ENCODE measurements around the gene PRKCH. TPM values are rescaled to one million over a fixed set of nuclear protein-coding genes. Genes with fewer than 3 reads are reported as not detected.

The PRKCH gene
- total and polyA plus RNA-seq, 3 donors from 2014 or later, result 15.0 to 26.8 (median 25.4) TPM

DNA sequence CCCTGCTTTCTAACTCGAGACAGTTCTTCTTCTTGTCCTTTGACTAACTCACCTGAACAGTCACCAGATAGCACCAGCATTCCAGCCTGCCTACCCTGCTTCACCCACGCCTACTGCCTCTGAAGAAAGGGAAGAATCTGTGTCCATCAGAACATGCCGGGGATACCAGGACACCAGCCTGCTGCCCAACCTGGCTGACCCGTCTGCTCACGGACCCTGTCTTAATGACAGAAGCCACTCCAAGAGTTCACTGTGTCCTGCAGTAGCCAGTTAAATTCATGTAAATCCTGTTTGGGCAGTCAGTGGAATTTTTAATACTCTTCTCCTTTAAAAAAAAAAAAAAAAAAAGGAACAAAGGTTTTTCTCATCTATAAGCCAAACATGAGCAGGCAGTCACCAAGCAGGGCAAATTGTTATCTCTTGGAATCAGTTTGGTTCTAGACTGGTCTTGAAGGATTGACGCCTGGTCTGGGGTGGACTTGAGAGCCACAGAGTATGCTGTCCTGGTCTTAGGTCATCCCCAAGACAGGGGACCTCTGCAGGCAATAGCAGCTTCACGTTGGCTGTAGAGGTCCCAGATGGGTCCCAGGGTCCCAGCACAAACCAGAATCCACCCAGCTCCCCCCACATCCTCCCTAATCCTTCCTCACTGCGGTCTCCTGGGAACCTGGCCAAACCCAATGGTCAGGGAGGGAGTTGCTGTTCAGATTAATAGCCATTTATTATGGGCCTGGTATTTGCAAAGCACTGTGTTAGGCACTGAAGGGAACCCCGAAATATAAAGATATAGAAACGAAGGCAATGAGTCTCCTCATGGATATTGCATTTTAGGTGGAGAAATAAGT, 192.8 kb downstream of the PRKCH start:
- Histone ChIP-seq H3K36me3 (ENCODE audit: low read depth, missing control alignments) (no peaks in the 10 kb centered on the region), H3K4me3 (no peak overlapping the region), H3K27ac (no peak overlapping the region), H3K9me3 (no peaks in the 10 kb centered on the region), H3K4me1 (peaks cover 15% of the 10 kb centered on the region), H3K27me3 (no peaks in the 10 kb centered on the region)
- no peak for DNase-seq
- intact Hi-C loops (cut with DNase I; ENCODE audit: low total_unique reads), result no loop called here
- no peak for TF ChIP-seq POLR2A (IDR thresholded peaks at IDR 0.05)
- TF ChIP-seq, protein P1, sequence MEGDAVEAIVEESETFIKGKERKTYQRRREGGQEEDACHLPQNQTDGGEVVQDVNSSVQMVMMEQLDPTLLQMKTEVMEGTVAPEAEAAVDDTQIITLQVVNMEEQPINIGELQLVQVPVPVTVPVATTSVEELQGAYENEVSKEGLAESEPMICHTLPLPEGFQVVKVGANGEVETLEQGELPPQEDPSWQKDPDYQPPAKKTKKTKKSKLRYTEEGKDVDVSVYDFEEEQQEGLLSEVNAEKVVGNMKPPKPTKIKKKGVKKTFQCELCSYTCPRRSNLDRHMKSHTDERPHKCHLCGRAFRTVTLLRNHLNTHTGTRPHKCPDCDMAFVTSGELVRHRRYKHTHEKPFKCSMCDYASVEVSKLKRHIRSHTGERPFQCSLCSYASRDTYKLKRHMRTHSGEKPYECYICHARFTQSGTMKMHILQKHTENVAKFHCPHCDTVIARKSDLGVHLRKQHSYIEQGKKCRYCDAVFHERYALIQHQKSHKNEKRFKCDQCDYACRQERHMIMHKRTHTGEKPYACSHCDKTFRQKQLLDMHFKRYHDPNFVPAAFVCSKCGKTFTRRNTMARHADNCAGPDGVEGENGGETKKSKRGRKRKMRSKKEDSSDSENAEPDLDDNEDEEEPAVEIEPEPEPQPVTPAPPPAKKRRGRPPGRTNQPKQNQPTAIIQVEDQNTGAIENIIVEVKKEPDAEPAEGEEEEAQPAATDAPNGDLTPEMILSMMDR (IDR thresholded peaks at IDR 0.05), result no peak
- WGBS, 2 donors, result 78 to 79% methylated on average over 10 of the region's 10 CpGs

DNA sequence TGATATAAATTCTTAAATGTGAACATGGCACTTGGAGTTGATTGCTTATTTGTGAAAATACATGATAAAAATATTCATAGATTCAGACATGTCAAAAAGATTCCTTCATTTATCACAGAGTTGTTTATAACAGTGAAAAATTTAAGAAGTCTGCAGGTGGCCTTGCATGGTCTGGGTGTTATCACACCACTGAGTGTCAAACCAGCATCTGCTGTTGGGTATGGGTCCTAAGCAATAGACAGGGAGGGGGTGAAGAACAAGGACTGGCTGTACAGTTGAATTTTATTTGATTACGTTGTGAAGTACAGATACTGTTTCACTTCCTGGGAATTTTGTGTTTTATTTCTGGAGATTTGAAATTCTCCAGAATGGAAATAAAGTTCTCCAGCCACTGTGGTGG, 193.5 kb downstream of the PRKCH start:
- WGBS, 2 donors, result 46 to 63% methylated on average over 1 of the region's 1 CpG
- DNase-seq, result no peak
- TF ChIP-seq, protein P1 (IDR thresholded peaks at IDR 0.05), result no peak
- TF ChIP-seq POLR2A (IDR thresholded peaks at IDR 0.05), result no peak
- intact Hi-C loops (cut with DNase I; ENCODE audit: low total_unique reads), result no loop called here
- H3K9me3 ChIP-seq, result no peaks in the 10 kb centered on the region
- H3K27ac ChIP-seq, result no peak overlapping the region
- peaks cover 15% of the 10 kb centered on the region for H3K4me1 ChIP-seq
- H3K27me3 ChIP-seq, result no peaks in the 10 kb centered on the region
- H3K36me3 ChIP-seq (ENCODE audit: low read depth, missing control alignments), result no peaks in the 10 kb centered on the region
- H3K4me3 ChIP-seq, result no peak overlapping the region

DNA sequence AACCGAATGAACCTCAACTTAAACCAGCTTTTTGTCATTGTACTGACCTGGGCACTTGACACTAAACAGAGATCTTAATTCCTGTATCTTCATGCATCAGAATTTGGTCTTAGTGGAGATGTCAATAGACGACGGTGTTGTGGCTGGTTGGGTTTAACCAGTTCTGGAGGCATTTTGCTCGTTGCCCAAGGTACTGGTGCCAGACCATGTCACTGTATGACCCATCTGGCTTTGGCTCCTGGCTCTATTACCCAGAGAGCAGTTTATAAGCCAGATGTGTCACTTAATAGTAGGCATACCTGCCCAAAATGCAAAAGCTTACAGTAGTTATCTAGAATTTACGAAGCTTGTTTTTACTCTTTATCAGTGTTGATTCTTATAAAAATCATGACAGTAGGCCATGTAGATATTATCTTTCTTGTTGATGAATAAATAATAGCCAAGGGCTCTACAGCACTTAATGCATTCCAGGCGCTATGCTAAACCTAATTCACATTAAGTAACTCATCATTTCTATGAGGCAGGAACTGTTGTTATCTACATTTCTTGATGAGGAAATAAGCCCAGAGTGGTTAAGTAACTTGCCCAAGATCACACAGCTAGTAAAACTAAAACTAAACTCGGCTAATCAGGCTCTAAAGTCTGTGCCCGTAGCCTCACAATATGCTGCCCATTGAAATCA, 194.2 kb downstream of the PRKCH start:
- Histone ChIP-seq H3K4me1 (peaks cover 15% of the 10 kb centered on the region), H3K27me3 (no peaks in the 10 kb centered on the region), H3K27ac (no peak overlapping the region), H3K9me3 (no peaks in the 10 kb centered on the region), H3K4me3 (no peak overlapping the region), H3K36me3 (ENCODE audit: low read depth, missing control alignments) (no peaks in the 10 kb centered on the region)
- WGBS, 2 donors, result 93 to 95% methylated on average over 8 of the region's 8 CpGs
- TF ChIP-seq, protein P1 (IDR thresholded peaks at IDR 0.05), result no peak
- TF ChIP-seq POLR2A (IDR thresholded peaks at IDR 0.05), result no peak
- DNase-seq, result no peak
- intact Hi-C loops (cut with DNase I; ENCODE audit: low total_unique reads), result no loop called here

DNA sequence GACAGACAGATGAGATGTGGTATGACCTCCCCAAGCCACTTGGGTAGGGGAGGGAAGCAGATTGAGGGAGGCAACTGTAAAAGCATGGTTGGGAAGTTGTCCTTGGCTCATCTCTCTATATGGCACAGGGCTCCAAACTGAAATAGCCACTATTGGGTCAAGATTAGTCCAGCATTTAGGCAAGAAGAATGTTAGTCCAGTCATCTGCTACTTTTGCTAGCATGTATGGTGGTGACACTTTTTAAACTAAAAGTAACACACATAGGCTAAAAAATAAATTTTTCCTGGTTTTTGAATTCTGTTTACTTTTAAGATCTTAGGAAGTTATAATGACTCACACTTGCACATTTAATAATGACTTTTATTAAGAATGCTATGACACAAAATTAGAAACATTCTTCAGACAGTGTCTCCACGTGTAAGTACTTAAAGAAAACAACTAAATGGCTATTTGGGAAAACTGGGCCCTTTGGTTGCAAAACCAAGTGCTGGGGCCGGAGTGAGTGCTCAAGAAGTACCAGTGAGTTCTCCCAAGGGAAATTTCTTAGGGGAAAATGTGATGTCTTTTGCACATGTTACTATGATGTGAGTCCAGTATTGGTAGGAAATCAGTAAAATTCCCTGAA, 194.9 kb downstream of the PRKCH start:
- Histone ChIP-seq H3K27ac (no peak overlapping the region), H3K4me1 (peaks cover 13% of the 10 kb centered on the region), H3K4me3 (no peak overlapping the region), H3K27me3 (no peaks in the 10 kb centered on the region), H3K36me3 (ENCODE audit: low read depth, missing control alignments) (no peaks in the 10 kb centered on the region), H3K9me3 (no peaks in the 10 kb centered on the region)
- 41 to 47% methylated on average over 2 of the region's 2 CpGs for WGBS, 2 donors
- no peak for DNase-seq
- intact Hi-C loops (cut with DNase I; ENCODE audit: low total_unique reads), result no loop called here
- no peak for TF ChIP-seq POLR2A (IDR thresholded peaks at IDR 0.05)
- TF ChIP-seq, protein P1 (IDR thresholded peaks at IDR 0.05), result no peak
